ENCODE data around the gene MARCHF9.
"Not testable (repeated sequence)": the region's sequence is repeated elsewhere in the genome, so short reads cannot be mapped to it uniquely, and the experiment has no call there.

MARCHF9 gene

DNA sequence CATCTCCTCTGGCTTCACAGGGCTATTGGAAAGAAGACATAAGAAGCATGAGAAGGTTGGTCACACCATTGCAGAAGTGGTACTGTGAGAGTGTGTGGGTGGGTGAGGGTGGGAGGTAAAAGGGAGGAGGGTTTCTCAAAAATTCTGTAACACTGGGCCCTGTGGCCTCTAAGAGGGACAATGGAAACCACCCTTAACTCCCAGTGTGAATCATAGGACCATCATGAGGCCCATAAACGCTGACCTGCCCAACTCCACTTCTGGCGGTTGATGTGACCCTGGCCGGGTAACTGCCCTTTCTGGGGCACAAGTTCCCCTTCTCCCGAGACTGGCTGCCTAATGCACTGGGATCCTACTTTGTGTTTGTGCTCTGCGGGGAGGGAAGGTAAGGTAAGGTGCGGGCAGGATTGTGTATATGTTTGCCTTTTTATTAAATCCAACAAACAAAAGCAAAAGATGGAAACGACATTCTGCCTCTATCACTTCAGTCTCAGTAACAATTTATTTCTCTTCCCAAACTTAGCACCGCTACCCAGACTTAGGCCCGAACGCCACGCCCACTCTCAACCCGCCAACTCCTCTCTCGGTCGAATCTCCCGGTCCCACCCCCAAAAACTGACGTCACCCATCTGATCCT is 16.5 kb downstream of the MARCHF9 start:
- DNase-seq, result peak; percentile 30 to 75

GRCh38 chr12:57771873-57772428 is 17.0 kb downstream of the MARCHF9 start, which contains the start of gene METTL1:
METTL1 (minus strand) TSS chr12:57772105; CDS start chr12:57772083, 22 bp downstream.
- peak; percentile 75 to 81 for DNase-seq

DNA sequence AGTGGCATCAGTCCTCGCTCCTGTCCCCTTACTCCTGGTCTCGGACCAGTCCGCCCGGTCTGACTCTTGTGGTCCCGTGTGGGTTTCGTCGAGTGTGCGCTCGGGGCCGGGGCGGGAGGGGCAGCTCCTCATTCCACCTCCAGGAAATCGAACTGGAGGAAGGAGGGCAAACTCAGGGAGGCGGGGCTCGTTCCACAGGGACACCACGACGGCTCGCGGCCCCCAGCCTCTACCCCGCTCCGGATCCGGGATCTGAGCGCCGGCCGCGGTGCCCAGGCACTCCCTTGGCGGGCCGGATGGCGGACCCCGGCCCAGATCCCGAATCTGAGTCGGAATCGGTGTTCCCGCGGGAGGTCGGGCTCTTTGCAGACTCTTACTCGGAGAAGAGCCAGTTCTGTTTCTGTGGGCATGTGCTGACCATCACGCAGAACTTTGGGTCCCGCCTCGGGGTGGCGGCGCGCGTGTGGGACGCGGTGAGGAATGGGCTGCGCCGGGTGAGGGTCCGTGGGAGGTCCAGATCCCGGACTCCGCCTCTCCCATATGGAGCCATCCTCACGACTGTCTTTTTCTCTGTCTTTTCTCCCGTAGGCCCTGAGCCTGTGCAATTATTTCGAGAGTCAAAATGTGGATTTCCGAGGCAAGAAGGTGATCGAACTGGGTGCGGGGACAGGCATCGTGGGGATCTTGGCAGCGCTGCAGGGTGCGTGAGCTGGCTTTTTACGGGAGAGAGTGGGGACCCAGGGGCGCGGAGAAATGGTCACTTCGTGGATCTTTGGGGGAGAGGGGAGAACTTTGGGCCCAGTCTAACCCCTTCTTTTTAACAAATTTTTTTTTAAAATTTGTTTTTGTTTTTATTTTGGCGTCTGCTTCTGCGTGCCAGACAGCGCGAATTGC is 17.8 kb downstream of the MARCHF9 start, which contains the start of gene EEF1AKMT3:
TSS of gene EEF1AKMT3 (plus strand) at position 186 of the 894 bp plus-strand sequence. CDS start at position 297, 111 bp downstream.
- no peak for DNase-seq

DNA sequence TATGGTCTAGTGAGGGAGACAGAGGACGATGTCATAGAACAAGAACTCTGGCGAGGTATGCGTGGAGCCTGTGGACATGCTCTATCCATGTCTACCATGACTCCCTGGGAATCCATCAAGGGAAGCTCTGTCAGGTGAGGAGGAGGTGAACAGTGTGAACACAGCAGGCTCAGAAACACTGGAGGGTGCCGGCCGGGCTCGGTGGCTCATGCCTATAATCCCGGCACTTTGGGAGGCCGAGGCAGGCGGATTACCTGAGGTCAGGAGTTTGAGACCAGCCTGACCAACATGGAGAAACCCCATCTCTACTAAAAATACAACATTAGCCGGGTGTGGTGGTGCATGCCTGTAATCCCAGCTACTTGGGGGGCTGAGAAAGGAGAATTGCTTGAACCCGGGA is 19.7 kb downstream of the MARCHF9 start:
- not testable (repeated sequence) for DNase-seq

GRCh38 chr12:57775044-57775443 is 20.1 kb downstream of the MARCHF9 start:
- no peak for DNase-seq

- DNase-seq, result no peak
These were observed 20.8 kb downstream of the MARCHF9 start for GRCh38 chr12:57775563-57776246.

DNA sequence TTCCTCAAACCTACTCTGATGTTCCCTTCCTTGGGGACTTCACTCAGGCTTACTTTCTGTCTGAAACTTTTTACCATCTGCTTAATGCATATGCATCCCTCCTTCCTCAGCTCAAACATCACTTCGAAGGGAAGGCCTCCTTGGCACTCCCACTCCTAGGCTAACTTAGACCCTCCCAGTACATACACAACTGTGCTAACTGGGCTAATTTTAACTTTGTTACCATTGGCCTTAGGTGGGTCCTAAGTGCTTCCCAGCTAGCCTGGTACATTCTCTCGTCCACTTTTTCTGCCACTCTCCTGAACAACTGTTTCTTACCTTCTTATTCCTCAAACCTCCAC is 21.3 kb downstream of the MARCHF9 start:
- DNase-seq, result no peak

GRCh38 chr12:57777367-57777766 is 22.5 kb downstream of the MARCHF9 start:
- no peak for DNase-seq

DNA sequence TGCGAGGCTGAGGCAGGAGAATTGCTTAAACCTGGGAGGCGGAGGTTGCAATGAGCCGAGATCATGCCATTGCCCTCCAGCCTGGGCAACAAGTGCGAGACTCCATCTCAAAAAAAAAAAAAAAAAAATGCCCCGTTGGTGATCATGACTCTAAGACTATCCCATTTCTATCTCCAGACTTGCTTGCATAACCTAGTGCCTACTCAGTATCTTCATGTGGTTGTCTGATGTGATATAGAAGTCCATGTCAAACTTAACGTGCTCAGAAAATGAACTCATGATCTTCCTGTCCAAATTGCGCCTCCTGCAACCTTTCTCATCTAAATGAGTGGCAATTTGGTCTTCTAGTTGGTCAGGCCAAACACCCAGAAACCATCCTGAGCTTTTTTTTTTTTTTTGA is 23.0 kb downstream of the MARCHF9 start:
- no peak for DNase-seq

DNA sequence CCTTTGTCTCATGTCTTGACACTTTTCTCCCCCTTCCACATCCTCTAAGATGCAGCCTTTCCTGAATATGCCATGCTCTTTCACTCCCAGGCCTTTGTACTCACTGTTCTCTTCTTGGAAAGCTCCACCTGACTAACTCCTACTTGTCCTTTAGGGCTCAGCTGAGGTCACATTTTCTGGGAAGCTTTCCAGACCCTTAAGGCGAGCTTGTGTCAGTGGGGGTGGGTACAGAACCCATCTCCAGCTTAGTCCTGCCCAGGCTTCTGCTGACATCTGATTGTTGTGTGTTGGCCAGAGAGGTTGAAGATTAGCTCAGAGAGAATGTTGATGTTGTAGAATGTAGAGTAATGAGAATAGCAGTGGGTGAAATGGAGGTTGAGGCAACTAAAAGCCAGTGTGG is 24.8 kb downstream of the MARCHF9 start:
- DNase-seq, result no peak

- no peak for DNase-seq
These were observed 25.5 kb downstream of the MARCHF9 start for GRCh38 chr12:57780284-57780897.

GRCh38 chr12:57781244-57781643 is 26.3 kb downstream of the MARCHF9 start:
- DNase-seq, result no peak

DNA sequence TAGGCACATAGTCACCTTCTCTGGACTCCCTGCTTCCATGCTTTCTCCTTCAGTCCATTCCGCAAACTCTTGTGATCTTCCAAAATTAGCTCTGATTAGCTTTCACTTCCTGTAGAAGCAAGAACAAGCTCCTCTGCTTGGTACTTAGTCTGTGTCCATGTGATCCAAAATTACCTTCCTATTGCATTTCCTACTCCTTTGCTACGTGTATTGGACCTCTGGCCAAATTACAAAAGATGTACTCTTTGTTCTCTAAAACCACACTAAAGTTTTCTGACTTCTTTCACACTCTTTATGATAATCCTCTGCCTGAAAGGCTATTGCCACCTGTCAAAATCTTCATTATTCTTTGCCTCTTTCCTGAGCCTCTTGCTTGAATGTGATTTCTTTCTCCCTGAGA is 26.9 kb downstream of the MARCHF9 start:
- DNase-seq, result no peak

- DNase-seq, result no peak
These were observed 27.3 kb downstream of the MARCHF9 start for GRCh38 chr12:57782243-57782607.

DNA sequence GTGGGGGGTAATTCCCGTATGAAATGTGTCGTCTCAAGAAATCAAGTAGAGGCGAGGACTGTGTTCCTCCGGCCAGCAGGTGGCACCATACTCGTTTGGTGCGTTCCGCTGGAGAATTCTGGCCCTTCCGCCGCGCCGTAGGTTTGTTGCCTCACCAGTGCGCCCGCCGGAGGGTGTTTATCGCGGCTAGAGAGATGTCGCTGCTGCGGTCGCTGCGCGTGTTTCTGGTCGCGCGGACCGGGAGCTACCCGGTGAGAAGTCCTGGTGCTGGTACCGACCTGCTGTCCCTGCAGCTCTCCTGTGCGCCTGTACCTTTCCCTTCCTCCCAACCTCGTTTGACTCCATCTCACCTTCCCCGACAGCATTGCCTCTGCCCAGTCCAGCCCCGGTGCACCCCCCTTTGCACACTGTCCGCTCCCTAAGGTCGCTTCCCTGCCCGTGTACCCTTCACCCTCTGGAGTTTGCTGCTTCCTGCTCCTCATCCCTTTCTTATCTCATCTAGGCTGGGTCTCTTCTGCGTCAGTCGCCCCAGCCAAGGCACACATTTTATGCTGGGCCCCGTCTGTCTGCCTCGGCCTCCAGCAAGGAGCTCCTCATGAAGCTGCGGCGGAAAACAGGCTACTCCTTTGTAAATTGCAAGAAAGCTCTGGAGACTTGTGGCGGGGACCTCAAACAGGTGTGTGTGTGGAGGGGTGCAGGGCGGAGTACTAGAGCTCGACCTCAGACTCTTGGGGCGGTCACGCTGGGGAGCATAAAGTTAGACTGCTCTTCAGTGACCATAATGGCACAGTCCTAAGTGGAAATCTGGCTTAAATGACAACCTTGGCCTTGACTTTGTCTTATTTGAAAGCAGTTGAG is 27.9 kb downstream of the MARCHF9 start, which contains the start of gene TSFM:
TSS of gene TSFM (plus strand) at position 180 of the 858 bp plus-strand sequence. CDS start at position 195, 15 bp downstream.
- peak; percentile 89 to 90 for DNase-seq

DNA sequence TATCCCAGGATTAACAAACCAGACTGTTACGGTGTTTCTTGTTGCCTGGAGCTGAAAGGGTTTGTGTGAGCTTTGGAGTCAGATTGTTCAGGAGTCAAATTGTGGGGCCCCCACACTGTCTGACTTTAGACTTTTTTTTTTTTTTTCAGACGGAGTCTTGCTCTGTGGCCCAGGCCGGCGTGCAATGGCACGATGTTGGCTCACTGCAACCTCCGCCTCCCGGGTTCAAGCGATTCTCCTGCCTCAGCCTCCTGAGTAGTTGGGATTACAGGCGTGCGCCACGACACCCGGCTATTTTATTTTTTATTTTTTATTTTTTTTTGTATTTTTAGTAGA is 28.5 kb downstream of the MARCHF9 start:
- DNase-seq, result no peak

DNA sequence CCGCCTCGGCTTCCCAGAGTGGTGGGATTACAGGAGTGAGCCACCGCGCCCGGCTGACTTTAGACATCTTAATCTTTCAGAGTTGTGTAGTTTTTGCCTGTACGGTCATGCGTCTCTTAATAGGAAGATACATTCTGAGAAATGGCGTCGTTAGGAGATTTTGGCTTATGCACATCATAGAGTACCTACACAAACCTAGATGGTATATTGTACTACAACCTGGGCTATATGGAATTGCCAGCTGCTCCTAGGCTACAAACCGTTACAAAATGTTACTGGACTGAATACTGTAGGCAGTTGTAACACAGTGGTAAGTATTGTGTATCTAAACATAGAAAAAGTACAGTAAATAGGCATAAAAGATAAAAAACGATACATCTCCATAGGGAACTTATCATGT is 29.0 kb downstream of the MARCHF9 start:
- no peak for DNase-seq

GRCh38 chr12:57793920-57794319 is 39.0 kb downstream of the MARCHF9 start:
- DNase-seq, result no peak

DNA sequence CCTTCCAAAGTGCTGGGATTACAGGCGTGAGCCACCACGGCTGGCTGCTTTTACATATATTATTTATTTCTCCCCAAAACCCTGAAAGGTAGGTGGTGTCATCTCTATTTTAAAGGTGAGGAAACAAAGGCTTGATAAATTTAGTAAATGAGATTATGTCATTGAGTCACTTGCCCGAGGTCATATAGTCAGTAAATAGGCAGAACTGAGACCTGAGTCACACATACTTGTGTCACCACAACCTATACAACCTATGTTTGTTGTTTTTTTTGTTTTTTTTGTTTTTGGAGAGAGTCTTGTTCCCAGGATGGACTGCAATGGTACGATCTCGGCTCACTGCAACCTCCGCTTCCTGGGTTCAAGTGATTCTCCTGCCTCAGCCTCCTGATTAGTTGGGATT is 40.5 kb downstream of the MARCHF9 start:
- DNase-seq, result no peak

DNA sequence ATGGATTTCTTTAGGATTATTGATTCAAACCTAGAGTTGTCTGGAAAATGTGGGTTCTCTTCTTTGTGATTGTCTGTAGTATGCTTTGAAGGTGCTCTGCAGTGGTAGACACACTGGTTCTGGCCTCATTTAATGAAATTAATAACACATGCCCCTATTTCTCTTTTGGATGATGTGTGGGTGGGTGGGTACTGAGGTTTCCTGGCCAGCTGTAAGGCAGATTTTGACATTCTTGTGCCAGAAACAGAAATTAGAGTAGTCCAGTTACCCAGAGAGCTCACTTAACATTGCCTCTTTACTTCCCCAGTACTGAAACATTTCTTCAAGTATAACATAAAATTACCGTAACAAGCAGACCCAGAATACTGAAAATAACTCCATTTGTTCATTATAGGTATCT is 42.1 kb downstream of the MARCHF9 start:
- DNase-seq, result no peak

- DNase-seq, result peak in 1 of 2 donors; percentile 47
These were observed 43.0 kb downstream of the MARCHF9 start for GRCh38 chr12:57797933-57798332.

DNA sequence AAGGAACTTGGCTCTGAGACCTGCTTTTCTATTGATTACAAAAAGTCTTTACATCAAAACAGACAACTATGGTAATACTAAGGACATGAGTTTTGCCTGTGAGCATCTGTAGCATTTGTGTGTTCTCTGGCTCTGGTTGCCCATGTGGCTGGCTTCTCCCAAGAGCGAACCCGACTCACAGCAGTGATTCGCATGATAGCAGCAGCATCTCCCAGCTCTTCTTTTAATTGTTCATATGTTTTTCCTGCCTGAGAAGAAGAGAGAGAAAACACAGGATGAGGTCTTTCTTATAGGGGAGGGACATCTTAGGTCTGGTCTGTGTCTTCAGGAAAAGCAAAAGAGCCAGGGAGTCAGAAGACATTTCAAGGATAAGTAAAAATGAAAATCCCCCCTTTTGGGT is 46.1 kb downstream of the MARCHF9 start:
- DNase-seq, result no peak

Measured in bone marrow (tissue), 2 donors.